Activated CD8-positive, alpha-beta T cell treated with anti-CD3 and anti-CD28 coated beads for 36 hours (primary cell): ENCODE data around the gene HSD17B8. TPM values are rescaled to one million over a fixed set of nuclear protein-coding genes. Genes with fewer than 3 reads are reported as not detected.
A peak's percentile ranks its signal among the peaks of the same experiment; 100 is the strongest.

Source experiments
- ATAC-seq: fragments of 200-7000 bp; cut with Tn5 transposase; one replicate; pipeline ENCODE4 v1.10.0; 2021; ENCODE audit warnings: mild to moderate bottlenecking, moderate library complexity
- CTCF ChIA-PET: fragments of 350-600 bp; sonication (Branson Sonifier 250); formaldehyde crosslinking; loops from one replicate; lab custom pipeline; 2021; ENCODE audit warnings: antibody characterized with exemption; lab: Charles Lee
- POLR2A ChIA-PET: fragments of 350-600 bp; sonication (Branson Sonifier 250); formaldehyde crosslinking; loops from one replicate; lab custom pipeline; 2021; ENCODE audit warnings: antibody characterized with exemption; lab: Charles Lee
- DNase-seq: peaks from one replicate; pipeline ENCODE4 v3.0.0-alpha.2; 2020
- H3K27ac Mint-ChIP-seq: one replicate; pipeline ENCODE4 v1.8.0; 2021; ENCODE audit warnings: mild to moderate bottlenecking, mixed read lengths
- H3K27me3 Mint-ChIP-seq: one replicate; pipeline ENCODE4 v1.8.0; 2021; ENCODE audit warnings: mixed read lengths
- H3K36me3 Mint-ChIP-seq: one replicate; pipeline ENCODE4 v1.8.0; 2021; ENCODE audit warnings: low read depth, mixed read lengths
- H3K4me1 Mint-ChIP-seq: one replicate; pipeline ENCODE4 v1.8.0; 2021; ENCODE audit warnings: low read depth, mixed read lengths
- H3K4me3 Mint-ChIP-seq: one replicate; pipeline ENCODE4 v1.8.0; 2021; ENCODE audit warnings: mild to moderate bottlenecking, moderate library complexity, mixed read lengths
- H3K9me3 Mint-ChIP-seq: one replicate; pipeline ENCODE4 v1.8.0; 2021; ENCODE audit warnings: mixed read lengths
- intact Hi-C: fragments of 100-400 bp; cut with micrococcal nuclease; formaldehyde crosslinking; loops from one replicate; pipeline ENCODE4 v1.10.0; 2022
- total RNA-seq, 2 experiments: library from RNA; stranded (reverse); gene quantifications; one replicate each; pipeline ENCODE4 v1.2.3, GENCODE V29; 2021
- TF ChIP-seq, protein P1 (sequence below): fragments of 200-600 bp; IDR thresholded peaks from one replicate; pipeline ENCODE4 v1.8.0; 2022; ENCODE audit warnings: antibody characterized with exemption, mild to moderate bottlenecking

Gene HSD17B8
- total RNA-seq, 2 experiments from 2014 or later = 40.6 to 42.0 TPM

- intact Hi-C loops = no loop called here
- no peaks in the 10 kb centered on the region for H3K36me3 Mint-ChIP-seq
- TF ChIP-seq, protein P1, sequence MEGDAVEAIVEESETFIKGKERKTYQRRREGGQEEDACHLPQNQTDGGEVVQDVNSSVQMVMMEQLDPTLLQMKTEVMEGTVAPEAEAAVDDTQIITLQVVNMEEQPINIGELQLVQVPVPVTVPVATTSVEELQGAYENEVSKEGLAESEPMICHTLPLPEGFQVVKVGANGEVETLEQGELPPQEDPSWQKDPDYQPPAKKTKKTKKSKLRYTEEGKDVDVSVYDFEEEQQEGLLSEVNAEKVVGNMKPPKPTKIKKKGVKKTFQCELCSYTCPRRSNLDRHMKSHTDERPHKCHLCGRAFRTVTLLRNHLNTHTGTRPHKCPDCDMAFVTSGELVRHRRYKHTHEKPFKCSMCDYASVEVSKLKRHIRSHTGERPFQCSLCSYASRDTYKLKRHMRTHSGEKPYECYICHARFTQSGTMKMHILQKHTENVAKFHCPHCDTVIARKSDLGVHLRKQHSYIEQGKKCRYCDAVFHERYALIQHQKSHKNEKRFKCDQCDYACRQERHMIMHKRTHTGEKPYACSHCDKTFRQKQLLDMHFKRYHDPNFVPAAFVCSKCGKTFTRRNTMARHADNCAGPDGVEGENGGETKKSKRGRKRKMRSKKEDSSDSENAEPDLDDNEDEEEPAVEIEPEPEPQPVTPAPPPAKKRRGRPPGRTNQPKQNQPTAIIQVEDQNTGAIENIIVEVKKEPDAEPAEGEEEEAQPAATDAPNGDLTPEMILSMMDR = no peak
- no peak overlapping the region for H3K27ac Mint-ChIP-seq
- no peaks in the 10 kb centered on the region for H3K27me3 Mint-ChIP-seq
- CTCF ChIA-PET = interaction anchor here (0.7 to 1.4 kb wide), 2 partner anchors 9 to 78 kb away, joined by 3 read pairs; no protein-coding TSS in a partner anchor
- H3K9me3 Mint-ChIP-seq = no peaks in the 10 kb centered on the region
- H3K4me1 Mint-ChIP-seq = no peaks in the 10 kb centered on the region
- ATAC-seq (no peak), DNase-seq (no peak)
- POLR2A ChIA-PET = no interaction called here
- H3K4me3 Mint-ChIP-seq = no peak overlapping the region
Measured at GRCh38 chr6:33170176-33171015, 34.1 kb upstream of the HSD17B8 start.

- no peaks in the 10 kb centered on the region for H3K36me3 Mint-ChIP-seq
- ATAC-seq (no peak), DNase-seq (no peak)
- H3K4me1 Mint-ChIP-seq = no peaks in the 10 kb centered on the region
- ChIA-PET POLR2A (no interaction called here), CTCF (interaction anchor here (0.7 to 2.0 kb wide), 3 partner anchors 10 to 77 kb away, joined by 3 to 6 read pairs (median 3); no protein-coding TSS in a partner anchor)
- no peaks in the 10 kb centered on the region for H3K27me3 Mint-ChIP-seq
- H3K4me3 Mint-ChIP-seq = no peak overlapping the region
- TF ChIP-seq, protein P1 = no peak
- H3K27ac Mint-ChIP-seq = no peak overlapping the region
- intact Hi-C loops = no loop called here
- no peaks in the 10 kb centered on the region for H3K9me3 Mint-ChIP-seq
Measured at GRCh38 chr6:33171016-33171879, 33.2 kb upstream of the HSD17B8 start.

DNA sequence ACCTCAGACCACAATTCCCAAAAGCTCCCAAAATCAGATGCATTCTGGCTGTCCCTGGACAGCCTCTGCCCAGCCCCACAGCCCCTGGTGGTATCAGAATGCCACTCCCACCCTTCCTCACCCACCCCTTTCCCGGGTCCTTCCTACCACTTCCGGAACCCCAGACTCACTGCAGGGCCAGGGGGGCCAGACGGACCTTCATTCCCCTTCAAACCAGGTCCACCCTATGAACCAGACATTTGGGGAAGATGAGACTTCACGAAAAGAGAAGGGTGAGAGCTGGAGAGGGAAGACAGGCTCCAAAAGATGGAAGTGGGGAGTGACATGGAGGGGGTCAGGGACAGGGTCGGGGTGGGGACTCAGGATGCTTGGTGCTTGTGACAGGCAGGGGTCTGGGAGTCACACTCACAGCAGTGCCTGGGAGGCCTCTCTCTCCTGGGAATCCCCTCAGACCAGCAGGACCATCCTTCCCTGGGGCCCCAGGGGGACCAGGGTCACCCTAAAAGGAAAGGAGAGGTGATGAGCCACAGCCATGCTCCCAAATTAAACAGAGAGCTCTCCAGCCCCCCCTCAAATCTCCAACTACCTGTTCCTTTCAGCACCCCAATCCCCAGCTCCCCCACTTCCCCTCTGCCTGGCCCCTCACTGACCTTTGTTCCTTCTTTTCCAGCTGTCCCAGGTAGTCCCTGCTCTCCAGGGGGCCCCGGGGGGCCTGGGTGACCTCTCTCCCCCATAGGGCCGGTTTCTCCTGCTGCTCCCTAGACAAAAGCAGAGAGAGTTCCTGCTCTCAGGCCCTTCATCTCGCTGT is 32.4 kb upstream of the HSD17B8 start:
- DNase-seq (no peak), ATAC-seq (no peak)
- ChIA-PET POLR2A (no interaction called here), CTCF (interaction anchor here (0.9 to 2.0 kb wide), 4 partner anchors 13 to 48 kb away, joined by 3 to 8 read pairs (median 4); no protein-coding TSS in a partner anchor)
- TF ChIP-seq, protein P1 = no peak
- Mint-ChIP-seq H3K36me3 (no peaks in the 10 kb centered on the region), H3K4me3 (no peak overlapping the region), H3K27ac (no peak overlapping the region), H3K4me1 (no peaks in the 10 kb centered on the region), H3K9me3 (no peaks in the 10 kb centered on the region), H3K27me3 (no peaks in the 10 kb centered on the region)
- intact Hi-C loops = no loop called here

DNA sequence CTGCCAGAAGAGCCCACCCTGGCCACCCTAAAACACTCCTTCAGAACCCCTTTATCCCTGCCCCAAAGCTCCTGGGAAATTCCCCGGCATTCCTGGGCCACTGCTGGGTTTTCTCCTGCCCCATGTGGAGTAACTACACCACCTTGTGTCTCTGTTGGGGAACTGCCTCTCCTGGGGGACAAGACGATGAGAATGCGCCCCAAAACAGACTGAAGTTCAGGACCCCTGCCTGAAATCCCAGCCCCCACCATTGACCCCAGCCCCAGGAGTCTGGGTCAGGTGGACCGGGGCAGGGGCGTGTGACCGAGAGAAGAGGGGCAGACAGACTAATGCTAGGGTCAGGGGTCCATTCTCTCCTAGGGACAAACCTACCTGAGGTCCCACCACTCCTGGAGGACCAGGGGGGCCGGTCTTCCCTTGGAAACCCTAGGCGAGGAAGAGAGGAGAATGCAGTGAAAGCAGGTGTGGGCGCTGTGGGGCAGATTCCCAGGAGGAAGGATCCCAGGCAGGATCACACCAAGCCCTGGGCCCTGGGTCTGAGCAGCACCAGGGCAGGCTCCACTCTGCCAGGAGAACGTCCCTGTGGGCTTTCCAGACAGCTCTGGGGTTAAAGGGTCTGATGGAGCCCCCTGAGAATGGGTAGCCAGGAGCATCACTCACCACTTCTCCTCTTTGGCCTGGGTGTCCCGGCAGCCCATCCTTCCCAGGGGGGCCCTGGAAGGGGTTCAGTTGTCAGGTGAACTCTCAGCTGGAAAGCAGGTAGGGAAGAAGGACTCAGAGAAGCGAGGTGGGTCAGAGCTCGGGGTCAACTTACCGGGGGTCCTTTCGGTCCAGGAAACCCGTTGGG is 31.5 kb upstream of the HSD17B8 start:
- Mint-ChIP-seq H3K4me1 (no peaks in the 10 kb centered on the region), H3K27me3 (no peaks in the 10 kb centered on the region), H3K4me3 (no peak overlapping the region), H3K27ac (no peak overlapping the region), H3K9me3 (no peaks in the 10 kb centered on the region), H3K36me3 (no peaks in the 10 kb centered on the region)
- intact Hi-C loops = no loop called here
- ChIA-PET CTCF (interaction anchor here (0.9 to 2.0 kb wide), 7 partner anchors 11 to 75 kb away, joined by 3 to 11 read pairs (median 4); no protein-coding TSS in a partner anchor), POLR2A (no interaction called here)
- TF ChIP-seq, protein P1 = peak; percentile 30
- peak; percentile 37 for ATAC-seq
- DNase-seq = no peak
